Thoracic aorta (tissue), 2 donors: ENCODE data around the gene S1PR5. TPM values are rescaled to one million over a fixed set of nuclear protein-coding genes. Genes with fewer than 3 reads are reported as not detected.
A peak's percentile ranks its signal among the peaks of the same experiment; 100 is the strongest.

Source experiments
- ATAC-seq: fragments of 150-250 bp; one replicate; pipeline ENCODE4 v1.8.0; 2017; ENCODE audit warnings: low read depth; ENCODE audit not compliant: insufficient number of reproducible peaks, low FRiP score
- DNase-seq: peaks from one replicate; pipeline ENCODE4 v3.0.0-alpha.2; 2020; ENCODE audit warnings: low spot score
- H3K27ac ChIP-seq, 2 donors: fragments of 200-600 bp; sonication (generic); 1 replicate in 1 of 2; 2 replicates in 1 of 2; pipeline ENCODE4 v1.5.1; 2016; ENCODE audit warnings: mild to moderate bottlenecking in 2 of 2, moderate library complexity in 2 of 2
- H3K27me3 ChIP-seq: fragments of 200-600 bp; sonication (generic); replicated peaks from 2 replicates; pipeline ENCODE4 v1.6.0; 2016; ENCODE audit warnings: mild to moderate bottlenecking; ENCODE audit not compliant: insufficient read depth
- H3K36me3 ChIP-seq: fragments of 200-600 bp; sonication (generic); one replicate; pipeline ENCODE4 v1.5.1; 2016
- H3K4me1 ChIP-seq, 2 donors: fragments of 200-600 bp; sonication (generic); 1 replicate in 1 of 2; 2 replicates in 1 of 2; pipeline versions ENCODE4 v1.5.1 to v1.6.0; 2016; ENCODE audit warnings: low read depth in 2 of 2, mild to moderate bottlenecking in 1 of 2; ENCODE audit not compliant: control insufficient read depth in 1 of 2
- H3K4me3 ChIP-seq: fragments of 200-600 bp; sonication (generic); 2 replicates; pipeline ENCODE4 v1.5.1; 2016; ENCODE audit warnings: mild to moderate bottlenecking
- H3K9me3 ChIP-seq: fragments of 200-600 bp; sonication (generic); 2 replicates; pipeline ENCODE4 v1.5.1; 2016
- total RNA-seq, 2 donors: library from RNA; depleted of rRNA; stranded (reverse); fragments of >200 nt; gene quantifications; one replicate each; pipeline versions ENCODE4 v1.1.0 to v1.2.3, GENCODE V29; 2016
- TF ChIP-seq, protein P1 (sequence below): fragments of 200-600 bp; sonication (generic); IDR thresholded peaks from one replicate; pipeline ENCODE4 v1.5.1; 2019; ENCODE audit warnings: antibody characterized with exemption

S1PR5 gene
- total RNA-seq, 2 donors from 2014 or later, result 2.4 to 8.7 TPM

- Histone ChIP-seq H3K36me3 (no peaks in the 10 kb centered on the region), H3K9me3 (no peaks in the 10 kb centered on the region), H3K27me3 (peaks cover 1% of the 10 kb centered on the region), H3K4me3 (peak overlapping the region; percentile 69), H3K27ac (no peak overlapping the region), H3K4me1 (peaks cover 5 to 20% of the 10 kb centered on the region in 2 donors)
- TF ChIP-seq, protein P1, sequence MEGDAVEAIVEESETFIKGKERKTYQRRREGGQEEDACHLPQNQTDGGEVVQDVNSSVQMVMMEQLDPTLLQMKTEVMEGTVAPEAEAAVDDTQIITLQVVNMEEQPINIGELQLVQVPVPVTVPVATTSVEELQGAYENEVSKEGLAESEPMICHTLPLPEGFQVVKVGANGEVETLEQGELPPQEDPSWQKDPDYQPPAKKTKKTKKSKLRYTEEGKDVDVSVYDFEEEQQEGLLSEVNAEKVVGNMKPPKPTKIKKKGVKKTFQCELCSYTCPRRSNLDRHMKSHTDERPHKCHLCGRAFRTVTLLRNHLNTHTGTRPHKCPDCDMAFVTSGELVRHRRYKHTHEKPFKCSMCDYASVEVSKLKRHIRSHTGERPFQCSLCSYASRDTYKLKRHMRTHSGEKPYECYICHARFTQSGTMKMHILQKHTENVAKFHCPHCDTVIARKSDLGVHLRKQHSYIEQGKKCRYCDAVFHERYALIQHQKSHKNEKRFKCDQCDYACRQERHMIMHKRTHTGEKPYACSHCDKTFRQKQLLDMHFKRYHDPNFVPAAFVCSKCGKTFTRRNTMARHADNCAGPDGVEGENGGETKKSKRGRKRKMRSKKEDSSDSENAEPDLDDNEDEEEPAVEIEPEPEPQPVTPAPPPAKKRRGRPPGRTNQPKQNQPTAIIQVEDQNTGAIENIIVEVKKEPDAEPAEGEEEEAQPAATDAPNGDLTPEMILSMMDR, result no peak
- ATAC-seq (no peak), DNase-seq (no peak)
These were observed 1.5 kb upstream of the S1PR5 start for GRCh38 chr19:10518444-10519361.

- DNase-seq, result no peak
- H3K4me1 ChIP-seq, result peaks cover 5 to 20% of the 10 kb centered on the region in 2 donors
- peaks cover 5% of the 10 kb centered on the region for H3K27me3 ChIP-seq
- H3K4me3 ChIP-seq, result peak overlapping the region; percentile 69
- TF ChIP-seq, protein P1, result no peak
- H3K36me3 ChIP-seq, result no peaks in the 10 kb centered on the region
- H3K27ac ChIP-seq, result no peak overlapping the region
- H3K9me3 ChIP-seq, result no peaks in the 10 kb centered on the region
- no peak for ATAC-seq
These were observed 655 bp upstream of the S1PR5 start for GRCh38 chr19:10517760-10518443.

DNA sequence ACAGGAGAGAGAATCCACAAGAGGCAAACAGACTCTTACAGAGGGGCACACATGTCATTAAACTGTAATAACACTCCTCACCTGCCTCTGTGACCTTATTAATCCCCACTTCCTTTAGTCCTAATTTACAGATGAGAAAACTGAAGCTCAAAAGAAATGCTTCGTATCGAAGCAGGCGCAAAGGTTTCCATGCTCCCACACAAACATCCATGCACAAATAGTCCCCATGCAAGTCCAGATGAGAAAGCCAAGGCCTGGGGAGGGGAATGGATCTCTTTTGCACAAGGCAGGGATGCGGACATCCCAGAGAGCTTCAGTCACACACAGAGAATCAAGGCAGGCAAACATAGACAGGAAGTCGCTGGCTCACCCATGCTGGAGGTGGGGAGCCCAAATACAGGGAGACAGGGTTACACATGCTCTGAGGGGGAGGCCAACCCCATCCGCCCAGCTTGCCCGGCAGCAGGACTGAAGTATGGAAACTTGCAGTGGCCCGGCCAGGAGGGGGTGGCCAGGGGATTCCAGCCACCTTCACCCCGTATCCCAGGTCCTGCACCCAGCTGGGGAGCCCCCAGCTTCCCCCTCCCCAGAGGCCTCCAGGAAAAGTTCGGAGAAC, 468 bp downstream of the S1PR5 start:
- no peak for DNase-seq
- Histone ChIP-seq H3K27me3 (peaks cover 5% of the 10 kb centered on the region), H3K36me3 (no peaks in the 10 kb centered on the region), H3K4me3 (peak overlapping the region; percentile 69), H3K27ac (no peak overlapping the region), H3K9me3 (no peaks in the 10 kb centered on the region), H3K4me1 (peaks cover 5 to 20% of the 10 kb centered on the region in 2 donors)
- ATAC-seq, result no peak
- TF ChIP-seq, protein P1, result no peak

- TF ChIP-seq, protein P1, result no peak
- peaks cover 5% of the 10 kb centered on the region for H3K27me3 ChIP-seq
- H3K4me3 ChIP-seq, result no peak overlapping the region
- no peak for DNase-seq
- no peaks in the 10 kb centered on the region for H3K36me3 ChIP-seq
- H3K27ac ChIP-seq, result no peak overlapping the region
- H3K9me3 ChIP-seq, result no peaks in the 10 kb centered on the region
- ATAC-seq, result no peak
- H3K4me1 ChIP-seq, result peaks cover 5 to 20% of the 10 kb centered on the region in 2 donors
These were observed 1.2 kb downstream of the S1PR5 start for GRCh38 chr19:10516064-10516385.
